HEK293 (cell line): ENCODE measurements around the gene BACH2.

Experiments
- HOXC10 ChIP-seq: sonication (generic); formaldehyde crosslinking; IDR thresholded peaks from 2 replicates; pipeline ENCODE4 v1.8.1; 2023; ENCODE audit warnings: mild to moderate bottlenecking, missing genetic modification reagents
- IKZF3 ChIP-seq: fragments of 450-650 bp; IDR thresholded peaks from 2 replicates; pipeline ENCODE4 v1.5.0; 2018; ENCODE audit warnings: missing biosample characterization, mild to moderate bottlenecking, missing genetic modification characterization, moderate library complexity
- KLF16 ChIP-seq: fragments of 450-650 bp; formaldehyde crosslinking; IDR thresholded peaks from 2 replicates; pipeline ENCODE4 v1.5.1; 2017; ENCODE audit warnings: missing biosample characterization, missing genetic modification characterization
- OSR2 ChIP-seq: fragments of 450-650 bp; formaldehyde crosslinking; IDR thresholded peaks from 2 replicates; pipeline ENCODE4 v1.5.1; 2016; ENCODE audit warnings: missing biosample characterization, missing genetic modification characterization
- REPIN1 ChIP-seq: fragments of 450-650 bp; formaldehyde crosslinking; IDR thresholded peaks from 2 replicates; pipeline ENCODE4 v1.5.1; 2017; ENCODE audit warnings: missing biosample characterization, missing genetic modification characterization, low read depth
- TCF7L2 ChIP-seq: IDR thresholded peaks from 2 replicates; pipeline ENCODE4 v1.6.1; 2011; ENCODE audit warnings: low read depth, mild to moderate bottlenecking, inconsistent platforms, low read length, moderate library complexity, borderline replicate concordance
- WT1 ChIP-seq: fragments of 450-650 bp; formaldehyde crosslinking; IDR thresholded peaks from 2 replicates; pipeline ENCODE4 v1.5.1; 2016; ENCODE audit warnings: missing biosample characterization, missing genetic modification characterization
- ZBTB17 ChIP-seq: fragments of 450-650 bp; formaldehyde crosslinking; IDR thresholded peaks from 2 replicates; pipeline ENCODE4 v1.5.1; 2016; ENCODE audit warnings: missing biosample characterization, missing genetic modification characterization
- ZNF169 ChIP-seq: fragments of 450-650 bp; formaldehyde crosslinking; IDR thresholded peaks from 2 replicates; pipeline ENCODE4 v1.5.1; 2016; ENCODE audit warnings: missing biosample characterization, missing genetic modification characterization
- ZNF24 ChIP-seq: fragments of 450-650 bp; formaldehyde crosslinking; IDR thresholded peaks from 2 replicates; pipeline ENCODE4 v1.5.1; 2016; ENCODE audit warnings: missing biosample characterization, missing genetic modification characterization
- ZNF341 ChIP-seq: fragments of 450-650 bp; formaldehyde crosslinking; IDR thresholded peaks from 2 replicates; pipeline ENCODE4; 2016; ENCODE audit warnings: low read depth, missing biosample characterization, missing genetic modification characterization
- ZNF416 ChIP-seq: fragments of 450-650 bp; formaldehyde crosslinking; IDR thresholded peaks from 2 replicates; pipeline ENCODE4 v1.5.1; 2016; ENCODE audit warnings: missing biosample characterization, missing genetic modification characterization
- ZNF510 ChIP-seq: fragments of 450-650 bp; formaldehyde crosslinking; IDR thresholded peaks from 2 replicates; pipeline ENCODE4 v1.5.1; 2018; ENCODE audit warnings: mild to moderate bottlenecking, missing genetic modification characterization, missing biosample characterization; ENCODE audit not compliant: insufficient replicate concordance
- ZNF596 ChIP-seq: fragments of 450-650 bp; IDR thresholded peaks from 2 replicates; pipeline ENCODE4 v1.5.0; 2018; ENCODE audit warnings: missing biosample characterization, mild to moderate bottlenecking, missing genetic modification characterization, moderate library complexity
- ZNF670 ChIP-seq: fragments of 450-650 bp; formaldehyde crosslinking; IDR thresholded peaks from 2 replicates; pipeline ENCODE4 v1.5.1; 2016; ENCODE audit warnings: missing biosample characterization, missing genetic modification characterization, low read depth
- ZNF837 ChIP-seq: fragments of 450-650 bp; formaldehyde crosslinking; IDR thresholded peaks from 2 replicates; pipeline ENCODE4 v1.5.1; 2016; ENCODE audit warnings: missing biosample characterization, missing genetic modification characterization
- TF ChIP-seq, protein P1 (sequence below): fragments of 450-650 bp; formaldehyde crosslinking; IDR thresholded peaks from 2 replicates; pipeline ENCODE4 v1.5.1; 2016; ENCODE audit warnings: missing biosample characterization, missing genetic modification characterization
- TF ChIP-seq, protein P2 (sequence below): fragments of 450-650 bp; formaldehyde crosslinking; conservative IDR thresholded peaks from 2 replicates; pipeline ENCODE4 v1.5.1; 2016; ENCODE audit warnings: low read depth, missing biosample characterization, missing genetic modification characterization
- TF ChIP-seq, protein P3 (sequence below): fragments of 450-650 bp; formaldehyde crosslinking; IDR thresholded peaks from 2 replicates; pipeline ENCODE4 v1.5.1; 2016; ENCODE audit warnings: missing biosample characterization, missing genetic modification characterization, borderline replicate concordance
- TF ChIP-seq, protein P4 (sequence below): fragments of 450-650 bp; formaldehyde crosslinking; IDR thresholded peaks from 2 replicates; pipeline ENCODE4 v1.5.1; 2016; ENCODE audit warnings: missing biosample characterization, missing genetic modification characterization

BACH2 gene

DNA sequence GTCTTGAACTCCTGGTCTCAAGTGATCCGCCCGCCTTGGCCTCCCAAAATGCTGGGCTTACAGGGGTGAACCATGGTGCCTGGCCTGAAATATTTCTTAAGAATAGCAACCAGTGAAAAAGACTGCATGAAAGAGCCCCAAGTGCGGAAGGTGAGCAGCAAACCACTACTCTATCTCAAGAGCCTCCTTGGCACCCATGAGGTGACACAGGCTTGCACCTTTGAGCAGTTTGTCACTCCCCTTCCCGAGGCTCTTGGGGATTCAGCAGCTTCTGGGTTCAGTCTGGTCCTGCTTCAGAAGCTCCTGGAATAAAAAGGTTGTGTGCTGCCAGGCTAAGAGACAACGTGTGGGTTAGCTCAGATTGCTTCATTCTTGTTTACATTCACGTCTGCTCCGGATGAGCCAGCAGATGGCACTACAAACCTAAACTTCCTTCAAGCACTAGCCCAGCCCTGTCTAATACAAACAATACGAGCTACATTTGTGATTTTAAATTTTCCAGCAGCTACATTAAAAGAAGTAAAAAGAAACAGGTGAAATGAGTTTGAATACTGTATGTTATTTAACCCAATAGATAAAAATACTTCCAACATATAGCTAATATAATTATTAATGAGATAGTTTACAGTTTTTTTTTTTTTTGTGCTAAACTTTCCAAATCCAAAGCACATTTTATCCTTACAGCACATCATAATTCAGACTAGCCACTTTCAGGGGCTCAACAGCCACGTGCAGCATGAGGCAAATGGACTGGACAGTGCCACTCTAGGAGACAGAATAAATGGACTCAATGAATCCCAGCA lies 356.2 kb downstream of the BACH2 start (continued):
- TF ChIP-seq, protein P1, sequence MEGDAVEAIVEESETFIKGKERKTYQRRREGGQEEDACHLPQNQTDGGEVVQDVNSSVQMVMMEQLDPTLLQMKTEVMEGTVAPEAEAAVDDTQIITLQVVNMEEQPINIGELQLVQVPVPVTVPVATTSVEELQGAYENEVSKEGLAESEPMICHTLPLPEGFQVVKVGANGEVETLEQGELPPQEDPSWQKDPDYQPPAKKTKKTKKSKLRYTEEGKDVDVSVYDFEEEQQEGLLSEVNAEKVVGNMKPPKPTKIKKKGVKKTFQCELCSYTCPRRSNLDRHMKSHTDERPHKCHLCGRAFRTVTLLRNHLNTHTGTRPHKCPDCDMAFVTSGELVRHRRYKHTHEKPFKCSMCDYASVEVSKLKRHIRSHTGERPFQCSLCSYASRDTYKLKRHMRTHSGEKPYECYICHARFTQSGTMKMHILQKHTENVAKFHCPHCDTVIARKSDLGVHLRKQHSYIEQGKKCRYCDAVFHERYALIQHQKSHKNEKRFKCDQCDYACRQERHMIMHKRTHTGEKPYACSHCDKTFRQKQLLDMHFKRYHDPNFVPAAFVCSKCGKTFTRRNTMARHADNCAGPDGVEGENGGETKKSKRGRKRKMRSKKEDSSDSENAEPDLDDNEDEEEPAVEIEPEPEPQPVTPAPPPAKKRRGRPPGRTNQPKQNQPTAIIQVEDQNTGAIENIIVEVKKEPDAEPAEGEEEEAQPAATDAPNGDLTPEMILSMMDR (tag by site-specific recombination), result peak; percentile 63; the same call in 1 of the 2 replicates
- TF ChIP-seq ZNF169 (tag by site-specific recombination) (no peak), ZNF596 (no peak), ZBTB17 (tag by site-specific recombination) (no peak), KLF16 (no peak), ZNF341 (tag by site-specific recombination) (no peak), ZNF24 (tag by site-specific recombination) (no peak), WT1 (tag by site-specific recombination) (no peak), ZNF670 (no peak), ZNF837 (tag by site-specific recombination) (no peak), TCF7L2 (no peak), ZNF510 (no peak), HOXC10 (CRISPR knock-in tag) (no peak), OSR2 (tag by site-specific recombination) (no peak), ZNF416 (tag by site-specific recombination) (no peak), REPIN1 (tag by site-specific recombination) (no peak), IKZF3 (tag by site-specific recombination) (no peak)
- TF ChIP-seq, protein P2, sequence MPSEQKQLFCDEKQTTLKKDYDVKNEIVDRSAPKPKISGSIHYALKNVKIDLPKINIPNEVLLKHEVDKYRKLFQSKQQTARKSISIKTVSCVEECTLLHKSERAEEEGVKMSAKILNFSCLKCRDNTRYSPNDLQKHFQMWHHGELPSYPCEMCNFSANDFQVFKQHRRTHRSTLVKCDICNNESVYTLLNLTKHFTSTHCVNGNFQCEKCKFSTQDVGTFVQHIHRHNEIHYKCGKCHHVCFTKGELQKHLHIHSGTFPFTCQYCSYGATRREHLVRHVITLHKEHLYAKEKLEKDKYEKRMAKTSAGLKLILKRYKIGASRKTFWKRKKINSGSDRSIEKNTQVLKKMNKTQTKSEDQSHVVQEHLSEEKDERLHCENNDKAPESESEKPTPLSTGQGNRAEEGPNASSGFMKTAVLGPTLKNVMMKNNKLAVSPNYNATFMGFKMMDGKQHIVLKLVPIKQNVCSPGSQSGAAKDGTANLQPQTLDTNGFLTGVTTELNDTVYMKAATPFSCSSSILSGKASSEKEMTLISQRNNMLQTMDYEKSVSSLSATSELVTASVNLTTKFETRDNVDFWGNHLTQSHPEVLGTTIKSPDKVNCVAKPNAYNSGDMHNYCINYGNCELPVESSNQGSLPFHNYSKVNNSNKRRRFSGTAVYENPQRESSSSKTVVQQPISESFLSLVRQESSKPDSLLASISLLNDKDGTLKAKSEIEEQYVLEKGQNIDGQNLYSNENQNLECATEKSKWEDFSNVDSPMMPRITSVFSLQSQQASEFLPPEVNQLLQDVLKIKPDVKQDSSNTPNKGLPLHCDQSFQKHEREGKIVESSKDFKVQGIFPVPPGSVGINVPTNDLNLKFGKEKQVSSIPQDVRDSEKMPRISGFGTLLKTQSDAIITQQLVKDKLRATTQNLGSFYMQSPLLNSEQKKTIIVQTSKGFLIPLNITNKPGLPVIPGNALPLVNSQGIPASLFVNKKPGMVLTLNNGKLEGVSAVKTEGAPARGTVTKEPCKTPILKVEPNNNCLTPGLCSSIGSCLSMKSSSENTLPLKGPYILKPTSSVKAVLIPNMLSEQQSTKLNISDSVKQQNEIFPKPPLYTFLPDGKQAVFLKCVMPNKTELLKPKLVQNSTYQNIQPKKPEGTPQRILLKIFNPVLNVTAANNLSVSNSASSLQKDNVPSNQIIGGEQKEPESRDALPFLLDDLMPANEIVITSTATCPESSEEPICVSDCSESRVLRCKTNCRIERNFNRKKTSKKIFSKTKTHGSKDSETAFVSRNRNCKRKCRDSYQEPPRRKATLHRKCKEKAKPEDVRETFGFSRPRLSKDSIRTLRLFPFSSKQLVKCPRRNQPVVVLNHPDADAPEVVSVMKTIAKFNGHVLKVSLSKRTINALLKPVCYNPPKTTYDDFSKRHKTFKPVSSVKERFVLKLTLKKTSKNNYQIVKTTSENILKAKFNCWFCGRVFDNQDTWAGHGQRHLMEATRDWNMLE (tag by site-specific recombination), result no peak
- TF ChIP-seq, protein P3, sequence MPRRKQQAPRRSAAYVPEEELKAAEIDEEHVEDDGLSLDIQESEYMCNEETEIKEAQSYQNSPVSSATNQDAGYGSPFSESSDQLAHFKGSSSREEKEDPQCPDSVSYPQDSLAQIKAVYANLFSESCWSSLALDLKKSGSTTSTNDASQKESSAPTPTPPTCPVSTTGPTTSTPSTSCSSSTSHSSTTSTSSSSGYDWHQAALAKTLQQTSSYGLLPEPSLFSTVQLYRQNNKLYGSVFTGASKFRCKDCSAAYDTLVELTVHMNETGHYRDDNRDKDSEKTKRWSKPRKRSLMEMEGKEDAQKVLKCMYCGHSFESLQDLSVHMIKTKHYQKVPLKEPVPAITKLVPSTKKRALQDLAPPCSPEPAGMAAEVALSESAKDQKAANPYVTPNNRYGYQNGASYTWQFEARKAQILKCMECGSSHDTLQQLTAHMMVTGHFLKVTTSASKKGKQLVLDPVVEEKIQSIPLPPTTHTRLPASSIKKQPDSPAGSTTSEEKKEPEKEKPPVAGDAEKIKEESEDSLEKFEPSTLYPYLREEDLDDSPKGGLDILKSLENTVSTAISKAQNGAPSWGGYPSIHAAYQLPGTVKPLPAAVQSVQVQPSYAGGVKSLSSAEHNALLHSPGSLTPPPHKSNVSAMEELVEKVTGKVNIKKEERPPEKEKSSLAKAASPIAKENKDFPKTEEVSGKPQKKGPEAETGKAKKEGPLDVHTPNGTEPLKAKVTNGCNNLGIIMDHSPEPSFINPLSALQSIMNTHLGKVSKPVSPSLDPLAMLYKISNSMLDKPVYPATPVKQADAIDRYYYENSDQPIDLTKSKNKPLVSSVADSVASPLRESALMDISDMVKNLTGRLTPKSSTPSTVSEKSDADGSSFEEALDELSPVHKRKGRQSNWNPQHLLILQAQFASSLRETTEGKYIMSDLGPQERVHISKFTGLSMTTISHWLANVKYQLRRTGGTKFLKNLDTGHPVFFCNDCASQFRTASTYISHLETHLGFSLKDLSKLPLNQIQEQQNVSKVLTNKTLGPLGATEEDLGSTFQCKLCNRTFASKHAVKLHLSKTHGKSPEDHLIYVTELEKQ (tag by site-specific recombination), result no peak
- TF ChIP-seq, protein P4, sequence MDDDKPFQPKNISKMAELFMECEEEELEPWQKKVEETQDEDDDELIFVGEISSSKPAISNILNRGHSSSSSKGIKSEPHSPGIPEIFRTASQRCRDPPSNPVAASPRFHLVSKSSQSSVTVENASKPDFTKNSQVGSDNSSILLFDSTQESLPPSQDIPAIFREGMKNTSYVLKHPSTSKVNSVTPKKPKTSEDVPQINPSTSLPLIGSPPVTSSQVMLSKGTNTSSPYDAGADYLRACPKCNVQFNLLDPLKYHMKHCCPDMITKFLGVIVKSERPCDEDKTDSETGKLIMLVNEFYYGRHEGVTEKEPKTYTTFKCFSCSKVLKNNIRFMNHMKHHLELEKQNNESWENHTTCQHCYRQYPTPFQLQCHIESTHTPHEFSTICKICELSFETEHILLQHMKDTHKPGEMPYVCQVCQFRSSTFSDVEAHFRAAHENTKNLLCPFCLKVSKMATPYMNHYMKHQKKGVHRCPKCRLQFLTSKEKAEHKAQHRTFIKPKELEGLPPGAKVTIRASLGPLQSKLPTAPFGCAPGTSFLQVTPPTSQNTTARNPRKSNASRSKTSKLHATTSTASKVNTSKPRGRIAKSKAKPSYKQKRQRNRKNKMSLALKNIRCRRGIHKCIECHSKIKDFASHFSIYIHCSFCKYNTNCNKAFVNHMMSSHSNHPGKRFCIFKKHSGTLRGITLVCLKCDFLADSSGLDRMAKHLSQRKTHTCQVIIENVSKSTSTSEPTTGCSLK (tag by site-specific recombination), result no peak
